HG03520 (cell line): Measurements from ENCODE around the gene DENND10.
"Not testable (repeated sequence)": the region's sequence is repeated elsewhere in the genome, so short reads cannot be mapped to it uniquely, and the experiment has no call there.

Experiments used
- ATAC-seq: cut with Tn5 transposase; IDR thresholded peaks from one replicate; pipeline ENCODE4 v1.9.1; 2021; ENCODE audit warnings: mild to moderate bottlenecking, moderate library complexity; ENCODE audit not compliant: unreplicated experiment

DENND10 gene

DNA sequence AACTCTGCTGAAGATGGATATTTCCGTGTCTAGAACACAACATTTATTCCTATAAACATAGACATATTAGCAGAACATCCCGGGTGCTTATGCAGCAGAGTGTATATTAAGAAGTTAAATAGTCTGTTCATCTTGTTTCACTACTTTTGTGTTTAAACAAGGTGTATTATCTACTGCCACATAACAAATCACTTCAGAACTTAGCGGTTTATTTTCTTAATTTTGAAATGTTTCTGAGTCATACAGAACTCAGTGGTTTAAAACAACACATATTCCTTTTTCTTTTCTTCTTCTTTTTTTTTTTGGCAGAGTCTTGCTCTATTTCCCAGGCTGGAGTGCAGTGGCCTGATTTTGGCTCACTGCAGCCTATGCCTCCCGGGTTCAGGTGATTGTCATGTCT is 25.8 kb downstream of the DENND10 start:
- ATAC-seq, result no peak

GRCh38 chr10:119131512-119132240 is 27.8 kb downstream of the DENND10 start:
- no peak for ATAC-seq

- ATAC-seq, result no peak
Observed at GRCh38 chr10:119132521-119133345, 28.8 kb downstream of the DENND10 start.

DNA sequence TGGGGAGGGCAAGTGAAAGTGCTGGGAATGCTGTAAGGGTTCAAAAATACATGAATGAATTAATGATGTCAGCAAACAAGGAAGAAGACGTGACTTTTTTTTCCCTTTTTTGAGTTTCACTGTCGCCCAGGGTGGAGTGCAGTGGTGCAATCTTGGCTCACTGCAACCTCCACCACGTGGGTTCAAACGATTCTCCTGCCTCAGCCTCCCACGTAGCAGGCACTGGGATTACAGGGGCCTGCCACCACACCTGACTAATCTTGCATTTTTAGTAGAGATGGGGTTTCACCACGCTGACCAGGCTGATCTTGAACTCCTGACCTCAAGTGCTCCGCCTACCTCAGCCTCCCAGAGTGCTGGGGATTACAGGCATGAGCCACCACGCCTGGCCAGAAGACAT is 30.0 kb downstream of the DENND10 start:
- no peak for ATAC-seq

DNA sequence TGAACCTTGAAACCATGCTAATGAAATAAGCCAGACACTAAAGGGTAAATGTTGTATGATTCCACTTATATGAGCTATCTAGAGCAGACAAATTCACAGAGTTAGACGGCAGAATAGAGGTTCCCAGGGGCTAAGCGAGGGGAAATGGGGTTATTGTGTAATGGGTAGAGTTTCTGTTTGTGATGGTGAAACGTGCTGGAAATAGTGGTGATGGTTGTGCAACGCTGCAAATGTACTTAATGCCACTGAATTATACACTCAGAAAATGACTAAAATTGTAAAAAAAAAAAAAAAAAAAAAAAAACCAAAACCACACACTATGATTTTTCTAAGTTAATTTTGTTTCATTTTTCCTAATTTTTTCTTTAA is 31.6 kb downstream of the DENND10 start:
- ATAC-seq, result no peak

DNA sequence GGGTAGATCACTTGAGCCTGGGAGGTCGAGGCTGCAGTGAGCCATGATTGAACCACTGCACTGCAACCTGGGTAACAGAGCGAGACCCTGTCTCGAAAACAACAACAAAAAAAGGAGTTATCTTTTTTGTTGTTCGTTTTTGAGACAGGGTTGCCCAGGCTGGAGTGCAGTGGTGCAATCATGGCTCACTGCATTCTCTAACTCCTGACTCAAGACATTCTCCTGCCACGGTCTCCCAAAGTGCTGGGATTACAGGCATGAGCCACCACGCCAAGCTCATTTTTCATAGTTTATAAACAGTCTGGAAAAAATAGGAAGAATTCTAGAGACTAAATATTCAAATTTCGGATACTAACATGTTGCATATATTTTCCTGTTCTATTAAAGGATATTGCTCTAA is 32.2 kb downstream of the DENND10 start:
- no peak for ATAC-seq

GRCh38 chr10:119137878-119138277 is 34.0 kb downstream of the DENND10 start:
- not testable (repeated sequence) for ATAC-seq

GRCh38 chr10:119138346-119139306 is 34.7 kb downstream of the DENND10 start:
- no peak for ATAC-seq

DNA sequence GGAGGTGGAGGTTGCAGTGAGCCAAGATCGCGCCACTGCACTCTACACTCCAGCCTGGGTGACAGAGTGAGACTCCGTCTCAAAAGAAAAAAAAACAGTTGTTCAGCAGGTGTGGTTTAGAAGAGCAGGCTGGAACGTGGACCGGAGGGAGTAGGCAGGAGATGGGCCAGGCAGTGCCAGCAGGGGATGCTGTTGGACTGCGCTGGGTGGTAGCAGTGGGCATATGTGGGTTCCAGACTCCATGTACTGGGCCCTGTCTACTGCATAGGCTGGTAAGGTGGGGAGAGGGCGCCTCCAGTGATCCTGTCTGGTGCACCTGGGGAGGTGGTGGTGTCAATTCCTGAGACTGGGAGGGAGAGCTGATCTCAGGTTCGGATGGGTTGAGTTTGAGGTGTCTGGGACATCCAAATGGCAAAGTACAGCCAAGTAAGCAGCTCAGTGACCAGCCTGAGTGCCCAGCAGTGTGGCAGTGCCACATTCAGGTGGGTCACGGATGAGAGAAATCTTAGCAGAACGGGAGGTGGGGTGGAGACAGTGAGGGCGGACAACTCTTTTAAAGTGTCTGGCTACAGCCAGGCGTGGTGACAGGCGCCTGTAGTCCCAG is 35.7 kb downstream of the DENND10 start:
- ATAC-seq, result no peak

DNA sequence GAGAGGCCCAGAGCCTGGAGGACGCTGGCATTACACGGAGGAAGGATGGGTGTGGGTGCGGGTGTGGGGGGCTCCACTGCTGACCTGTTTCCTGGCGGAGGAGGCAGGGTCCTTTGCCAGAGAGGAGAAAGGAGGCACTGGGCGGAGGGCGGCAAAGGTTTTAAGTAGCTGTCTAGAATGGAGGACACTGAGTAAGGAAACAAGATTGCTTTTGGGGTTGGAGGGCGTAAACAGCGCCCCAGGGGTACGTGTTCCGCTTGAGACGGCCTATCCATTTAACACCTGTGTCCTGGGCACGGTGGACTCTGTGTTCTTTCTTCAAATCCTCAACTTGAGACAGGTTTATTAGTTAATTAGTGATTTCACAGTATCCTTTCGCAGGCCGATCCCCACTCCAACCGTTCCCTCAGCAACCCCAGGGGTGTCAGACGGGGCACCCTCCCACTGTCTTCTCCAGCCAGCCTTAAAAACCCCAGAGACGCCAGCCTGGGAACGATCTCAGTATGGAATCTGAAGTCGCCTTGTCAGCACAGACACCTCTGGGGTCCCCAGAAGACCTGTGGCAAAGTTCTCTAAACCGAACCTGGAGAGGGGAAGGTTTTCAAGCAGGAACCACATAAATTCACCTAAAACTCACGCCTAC is 36.8 kb downstream of the DENND10 start:
- ATAC-seq, result no peak

- no peak for ATAC-seq
Observed at GRCh38 chr10:119143657-119144056, 39.7 kb downstream of the DENND10 start.

DNA sequence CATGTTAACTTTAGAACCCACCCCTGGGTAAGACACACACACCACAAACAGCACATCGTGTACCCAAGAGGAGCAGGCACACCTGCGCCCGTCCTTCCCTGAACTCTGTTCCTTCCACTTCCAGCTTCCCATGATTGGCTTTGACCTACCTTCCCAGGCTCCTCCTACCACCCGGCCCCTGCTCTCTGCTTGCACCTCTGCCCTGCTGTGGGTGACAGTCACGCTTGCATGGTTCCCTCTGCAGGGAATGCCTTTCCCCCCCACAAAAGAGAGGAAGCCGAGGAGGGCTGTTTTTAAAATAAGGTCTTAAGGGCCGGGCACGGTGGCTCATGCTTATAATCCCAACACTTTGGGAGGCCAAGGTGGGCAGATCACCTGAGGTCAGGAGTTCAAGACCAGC is 45.2 kb downstream of the DENND10 start:
- no peak for ATAC-seq

- no peak for ATAC-seq
Observed at GRCh38 chr10:119149729-119150128, 45.8 kb downstream of the DENND10 start.

- ATAC-seq, result not testable (repeated sequence)
Observed at GRCh38 chr10:119151601-119152000, 47.7 kb downstream of the DENND10 start.

GRCh38 chr10:119153041-119153440 is 49.1 kb downstream of the DENND10 start:
- no peak for ATAC-seq

- ATAC-seq, result no peak
Observed at GRCh38 chr10:119153661-119154060, 49.7 kb downstream of the DENND10 start.

DNA sequence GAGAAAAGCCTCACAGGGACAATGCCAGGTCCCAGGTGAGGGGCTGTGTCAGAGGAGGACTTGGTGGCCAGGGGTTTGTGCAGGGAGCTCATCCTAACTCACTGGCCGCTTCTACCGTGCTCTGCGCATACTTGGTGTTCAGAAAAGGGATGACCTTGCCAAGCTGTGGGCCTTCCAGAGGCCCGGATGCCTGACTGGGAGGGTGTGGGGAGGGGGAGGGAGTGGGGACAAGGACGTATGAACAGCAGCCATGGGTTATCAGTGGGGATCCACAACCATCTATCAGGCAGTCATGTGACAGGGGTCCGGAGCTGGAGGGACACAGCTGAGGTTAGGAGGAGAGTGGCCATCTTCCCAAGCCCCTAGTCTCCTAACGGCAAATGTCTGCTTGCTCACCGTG is 55.4 kb downstream of the DENND10 start:
- ATAC-seq, result no peak

- no peak for ATAC-seq
Observed at GRCh38 chr10:119161680-119162451, 58.0 kb downstream of the DENND10 start.

GRCh38 chr10:119162452-119163092 is 58.7 kb downstream of the DENND10 start:
- no peak for ATAC-seq
